HG02678 (cell line): ENCODE results near the gene PTPRD.

Source experiments
- ATAC-seq: cut with Tn5 transposase; IDR thresholded peaks from one replicate; pipeline ENCODE4 v1.9.1; 2021; ENCODE audit warnings: mild to moderate bottlenecking, moderate library complexity; ENCODE audit not compliant: unreplicated experiment

The PTPRD gene

DNA sequence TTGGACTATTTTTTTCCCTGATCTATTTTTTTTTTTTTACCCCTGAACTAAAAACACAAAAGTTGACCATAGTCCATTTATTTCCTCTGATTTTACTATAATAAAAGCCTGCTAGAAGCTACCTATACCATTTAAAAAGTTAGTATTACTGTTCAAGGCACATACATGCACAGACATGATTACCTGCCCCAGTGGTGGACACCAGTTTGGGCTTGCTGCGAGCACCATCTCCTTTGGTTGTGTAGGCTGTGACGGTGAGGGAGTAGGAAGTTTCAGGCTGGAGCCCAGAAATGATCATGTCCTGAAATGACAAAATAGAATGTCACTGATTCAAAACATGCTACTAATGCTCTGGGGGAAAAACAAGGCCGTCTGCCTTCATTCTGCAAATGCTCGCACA, 2120.1 kb downstream of the PTPRD start:
- no peak for ATAC-seq

DNA sequence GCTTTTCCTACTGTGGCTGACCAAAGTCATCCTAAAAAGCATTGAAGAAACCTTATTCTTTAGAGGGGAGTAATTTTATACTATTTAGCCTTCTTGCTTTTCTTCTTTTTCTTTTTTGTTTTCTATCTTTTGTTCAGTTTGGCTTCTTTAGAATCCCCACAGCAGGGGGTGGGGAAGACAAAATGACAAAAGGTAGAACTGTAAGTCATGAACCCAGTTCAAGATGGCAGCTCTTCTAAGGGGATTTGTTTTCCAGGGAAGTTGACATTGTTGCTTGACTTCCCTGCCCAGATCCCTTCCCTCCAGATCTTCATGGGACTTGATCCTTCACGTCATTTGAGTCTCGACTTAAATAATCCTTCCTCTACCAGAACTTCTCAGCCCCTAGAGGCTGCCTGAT, 2120.8 kb downstream of the PTPRD start:
- ATAC-seq, result no peak

DNA sequence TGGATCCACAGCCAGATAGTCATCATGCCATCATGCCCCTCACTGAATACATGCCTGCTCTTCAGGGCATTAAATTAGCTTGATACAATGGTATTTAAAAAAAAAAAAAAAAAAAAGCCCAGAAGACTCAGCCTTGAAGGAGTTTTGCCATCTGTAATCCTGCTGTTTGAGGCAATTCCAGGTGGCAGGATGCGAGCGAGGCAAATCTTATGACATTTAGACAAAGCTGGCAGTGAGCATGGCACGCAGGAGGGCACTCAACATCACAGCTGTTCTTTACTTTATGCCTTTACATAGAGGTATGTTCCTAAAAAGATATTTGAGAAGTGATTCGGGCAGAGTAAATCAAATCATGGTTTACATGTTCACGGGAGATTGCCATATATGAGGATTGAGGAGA, 2121.2 kb downstream of the PTPRD start:
- no peak for ATAC-seq

DNA sequence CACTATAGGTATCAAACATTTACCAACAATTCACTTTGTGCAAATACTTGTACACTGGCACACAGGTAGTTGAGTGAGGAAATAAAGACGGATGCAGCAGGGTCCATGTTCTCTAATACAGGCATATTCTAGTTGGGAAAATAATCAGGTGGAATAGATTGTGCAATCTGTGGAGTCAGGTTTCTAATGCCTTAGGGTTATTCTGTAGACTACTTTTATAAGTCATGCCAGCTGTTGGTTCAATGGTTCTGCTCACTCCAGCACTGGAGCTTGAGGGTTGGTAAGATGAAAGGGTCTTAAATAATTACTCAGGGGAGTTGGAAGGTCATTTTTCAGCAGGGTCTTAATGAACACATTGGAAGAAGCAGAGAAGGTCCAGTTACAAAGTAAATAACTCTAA, 2123.0 kb downstream of the PTPRD start:
- ATAC-seq, result no peak

DNA sequence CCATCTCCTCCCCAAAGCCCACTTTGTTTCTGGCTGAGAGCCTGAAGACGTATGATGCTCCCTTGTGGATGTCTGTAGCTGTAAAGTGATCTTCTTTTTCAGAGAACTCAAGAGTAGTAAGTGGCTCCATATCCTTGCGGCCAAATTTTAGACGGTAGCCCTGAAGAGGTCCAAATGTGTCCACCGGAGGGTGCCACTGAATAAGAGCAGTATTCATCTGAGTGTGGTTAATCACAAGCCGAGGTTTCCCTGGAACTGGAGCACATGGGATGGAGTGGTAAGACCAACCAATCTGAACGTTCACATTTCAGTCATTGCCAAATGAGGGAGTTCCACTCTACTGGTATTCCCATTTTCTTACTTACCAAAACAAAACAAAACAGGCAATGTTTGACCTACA, 2126.7 kb downstream of the PTPRD start:
- ATAC-seq, result no peak

DNA sequence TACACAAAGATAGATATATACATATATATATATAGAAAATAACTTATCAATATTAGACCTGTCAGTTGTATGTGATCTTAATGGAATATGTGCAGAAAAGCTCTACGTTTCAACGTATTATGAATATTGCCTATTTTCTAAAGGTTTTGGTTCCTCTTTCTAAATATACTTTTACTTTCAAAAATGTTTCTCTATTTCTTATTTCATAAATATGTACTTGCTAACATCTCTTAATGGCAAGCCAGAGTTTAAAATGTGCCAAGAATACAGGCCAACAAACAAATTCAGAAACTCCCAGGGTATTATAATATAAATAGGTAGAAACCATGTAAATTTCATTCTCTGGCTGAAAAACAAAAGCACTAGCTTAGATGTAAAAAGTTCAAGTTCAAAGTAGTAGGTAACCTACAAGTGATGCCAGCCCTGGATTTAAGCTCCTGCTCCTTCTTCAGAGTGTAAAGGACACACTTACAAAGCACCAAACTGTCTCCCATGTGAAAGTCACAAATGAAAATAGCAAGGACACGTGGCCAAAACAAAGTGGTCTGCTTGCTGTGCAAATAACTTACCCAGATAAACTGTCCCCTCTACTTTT, 2128.1 kb downstream of the PTPRD start:
- ATAC-seq, result no peak

DNA sequence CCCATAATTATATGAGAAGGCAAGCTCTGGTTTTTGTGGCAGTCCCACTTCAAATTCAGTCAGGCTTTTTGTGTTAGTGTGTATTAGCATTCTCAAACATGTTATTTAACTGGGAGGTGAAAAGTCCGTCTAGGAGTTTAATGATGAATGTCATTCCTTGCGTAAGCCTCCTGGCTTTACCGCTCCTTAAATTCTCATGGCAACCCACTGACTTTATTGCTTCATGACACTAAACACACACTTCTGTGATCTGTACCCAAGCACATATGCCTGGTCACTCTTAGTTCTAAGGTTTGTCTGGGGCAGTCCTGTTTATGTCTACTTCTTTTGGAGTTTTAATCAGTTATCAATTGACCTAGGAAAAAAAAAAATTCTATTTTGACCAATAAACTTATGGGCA, 2135.4 kb downstream of the PTPRD start:
- ATAC-seq, result no peak

DNA sequence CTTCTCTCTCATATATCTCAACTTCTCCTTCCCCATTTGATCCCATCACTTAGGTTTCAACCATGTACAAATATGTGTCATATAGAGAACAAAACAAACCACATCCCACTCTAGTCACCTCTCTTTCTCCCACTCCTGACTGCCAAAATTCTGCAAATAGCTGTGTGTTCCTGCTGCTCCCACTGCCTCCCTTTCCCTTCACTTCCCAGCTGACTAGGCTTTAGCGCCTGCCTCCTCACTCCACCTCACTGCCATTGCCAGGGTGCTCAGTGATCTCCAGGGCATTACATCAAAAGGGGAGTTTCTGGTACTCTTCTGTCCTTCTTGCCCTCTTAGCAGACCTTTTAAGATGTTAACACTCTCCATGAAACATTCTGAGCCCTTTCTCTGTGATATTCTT, 2137.9 kb downstream of the PTPRD start:
- ATAC-seq, result no peak

DNA sequence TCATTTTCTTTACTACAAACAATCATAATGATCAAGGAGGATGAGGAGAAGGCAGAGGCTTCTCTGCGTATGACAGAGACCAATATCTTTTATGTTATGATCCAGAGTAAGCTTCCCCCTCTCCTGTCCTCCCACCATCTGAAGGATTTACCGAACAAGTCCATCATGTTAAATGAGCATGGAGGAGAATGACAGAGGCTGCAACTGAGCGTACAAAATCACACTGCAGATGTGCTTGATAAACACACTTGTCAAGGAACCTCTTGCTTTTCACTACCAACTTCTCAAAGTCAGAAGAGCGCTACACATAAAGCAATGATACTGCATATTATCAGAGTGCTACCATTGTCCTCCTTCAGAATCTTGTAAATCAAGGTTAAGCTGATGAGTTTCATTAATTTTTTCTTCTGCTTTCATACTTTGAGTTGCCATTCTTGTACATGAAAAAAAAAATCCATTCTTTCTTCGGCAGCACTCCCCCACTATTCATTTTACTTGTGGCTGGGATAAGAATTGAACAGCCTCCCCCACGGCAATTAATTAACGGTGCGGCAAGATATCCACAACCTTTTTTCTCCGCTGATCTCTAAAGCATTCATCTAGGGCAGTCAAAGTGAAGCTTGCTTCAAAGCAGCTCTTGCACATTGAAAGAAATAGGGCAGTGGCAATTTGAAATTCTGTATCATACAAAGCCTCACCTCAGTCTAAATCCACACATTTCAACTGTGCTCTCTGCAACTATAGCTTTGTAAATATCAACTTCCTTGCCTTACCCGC, 2139.4 kb downstream of the PTPRD start:
- no peak for ATAC-seq

DNA sequence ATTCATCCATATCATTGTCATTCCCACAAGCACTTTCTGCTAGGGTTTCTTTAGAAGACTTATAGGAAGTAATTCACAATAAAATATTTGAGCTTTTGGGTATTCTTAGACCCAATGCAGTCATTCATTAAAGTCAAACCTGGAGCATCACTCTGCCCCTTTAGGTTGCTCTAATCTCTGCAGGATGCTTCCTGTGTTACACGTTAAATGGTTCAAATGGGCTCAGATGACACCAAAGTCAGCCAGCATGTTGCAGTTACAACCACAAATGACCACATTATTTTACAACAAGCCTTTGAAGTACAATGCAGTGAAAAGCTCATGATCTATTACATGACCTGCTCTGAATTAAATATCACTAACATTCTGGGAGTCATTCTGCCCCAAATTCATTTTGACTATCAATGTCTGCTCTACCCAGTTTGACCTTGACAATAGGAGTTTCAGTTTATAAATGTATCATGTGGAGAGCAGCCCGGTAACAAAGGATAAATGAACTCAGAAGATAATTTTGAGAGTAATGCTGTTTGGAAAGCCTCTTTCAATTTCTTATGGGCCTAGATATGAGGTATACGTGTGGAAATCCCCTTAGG, 2144.7 kb downstream of the PTPRD start:
- ATAC-seq, result no peak

DNA sequence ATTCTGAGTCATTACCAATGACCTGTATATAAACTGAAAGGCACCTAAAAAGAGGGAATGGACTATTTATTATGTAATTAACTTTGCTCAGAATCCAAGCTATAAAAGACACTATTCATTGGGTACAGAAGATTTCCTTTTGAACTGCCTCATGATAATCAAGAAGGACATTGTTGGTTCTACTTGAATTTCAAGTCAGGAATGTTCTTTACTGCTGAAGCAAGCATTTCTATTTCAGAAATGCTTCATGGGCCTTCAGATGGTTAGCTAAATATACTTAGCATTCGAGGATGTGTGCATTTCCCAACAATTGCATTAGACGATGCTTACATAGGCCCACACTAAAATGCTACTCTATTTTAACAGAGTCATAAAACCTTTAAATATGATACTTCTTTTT, 2155.0 kb downstream of the PTPRD start:
- no peak for ATAC-seq

DNA sequence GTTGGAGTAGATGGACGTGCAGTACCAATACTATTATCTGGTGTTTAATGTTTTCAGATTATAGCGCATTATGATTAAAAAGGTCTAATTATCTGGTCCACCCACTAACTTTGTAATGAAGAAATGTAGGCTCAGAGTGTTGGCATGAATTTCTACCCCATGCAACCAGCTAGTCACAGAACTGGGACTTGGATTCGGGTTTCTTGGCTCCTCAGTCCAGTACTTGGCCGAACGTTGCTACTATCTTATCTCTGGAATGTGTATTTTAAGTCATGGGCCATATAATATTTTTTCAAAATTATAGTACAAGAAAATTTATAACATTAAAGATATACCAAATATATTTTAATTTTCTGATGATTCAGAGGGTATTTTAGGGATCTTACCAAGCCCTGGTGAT, 2155.7 kb downstream of the PTPRD start:
- ATAC-seq, result no peak

DNA sequence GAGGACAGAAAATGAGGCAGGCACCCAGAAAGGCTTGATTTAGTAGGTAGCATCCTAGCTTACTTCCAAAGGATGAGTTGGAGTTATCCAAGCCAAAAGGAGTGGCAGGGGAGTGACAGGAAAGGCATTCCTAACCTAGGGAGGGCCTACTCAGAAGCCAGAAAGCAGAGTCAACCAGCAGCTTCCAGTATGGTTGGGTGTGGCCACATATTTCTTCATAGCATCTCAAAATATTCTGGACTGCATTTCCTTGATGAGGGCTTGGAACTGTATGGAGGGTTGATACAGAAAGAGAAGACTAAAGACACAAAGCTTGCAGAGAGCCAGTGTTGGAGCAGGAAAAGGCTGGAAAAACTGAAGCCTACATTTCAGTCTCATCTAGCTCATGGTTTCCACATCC, 2156.5 kb downstream of the PTPRD start:
- ATAC-seq, result no peak

DNA sequence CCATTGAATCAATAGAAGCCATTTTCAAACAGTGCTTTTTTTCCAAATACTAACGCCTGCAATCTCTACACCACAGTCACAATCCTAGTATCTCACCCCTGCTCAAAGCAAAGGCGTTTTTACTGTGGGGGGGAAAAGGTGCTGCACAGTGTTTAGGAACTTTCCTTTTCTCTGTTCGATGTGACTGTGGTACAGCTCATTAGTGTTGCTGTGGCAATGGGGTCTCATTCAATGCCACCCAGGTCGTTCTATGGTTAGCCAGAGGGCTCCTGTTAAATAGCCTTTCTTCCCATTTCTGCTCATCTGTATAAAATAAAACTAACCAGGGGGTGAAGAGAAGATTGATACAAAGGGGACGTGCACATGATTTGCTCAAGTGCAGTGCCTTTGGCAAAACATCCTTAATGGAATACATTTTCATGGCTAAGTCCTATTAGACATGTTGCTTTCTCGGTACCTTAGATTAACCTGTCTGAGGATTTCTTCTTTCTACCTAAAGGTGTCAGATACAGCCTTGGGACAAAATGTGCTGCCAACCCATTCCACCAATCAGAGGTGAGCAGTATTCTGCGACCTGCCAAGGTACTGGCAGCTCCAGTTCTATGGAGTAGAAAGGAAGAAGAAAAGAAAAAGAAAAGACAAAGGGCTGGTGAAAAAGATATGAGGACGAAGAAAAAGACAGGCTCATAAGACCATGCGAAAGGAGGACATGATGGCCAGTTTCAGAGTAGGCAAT, 2161.8 kb downstream of the PTPRD start:
- no peak for ATAC-seq

DNA sequence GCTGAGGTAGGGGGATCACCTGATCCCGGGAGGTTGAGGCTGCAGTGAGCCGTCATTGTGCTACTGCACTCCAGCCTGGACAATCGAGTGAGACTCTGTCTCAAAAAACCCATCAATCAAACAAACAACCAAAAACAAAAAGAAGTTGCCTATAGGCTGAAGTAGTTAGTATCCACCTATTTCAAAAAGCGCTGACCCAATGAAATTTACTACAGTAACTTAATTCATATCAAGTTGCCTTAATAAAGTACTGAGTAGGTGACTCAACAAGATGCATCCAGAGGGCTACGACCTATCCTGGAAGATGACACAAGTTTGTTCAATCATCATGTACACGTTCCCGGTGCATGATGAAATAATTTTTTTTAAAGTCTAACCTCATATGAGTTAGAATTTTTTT, 2164.6 kb downstream of the PTPRD start:
- ATAC-seq, result no peak

DNA sequence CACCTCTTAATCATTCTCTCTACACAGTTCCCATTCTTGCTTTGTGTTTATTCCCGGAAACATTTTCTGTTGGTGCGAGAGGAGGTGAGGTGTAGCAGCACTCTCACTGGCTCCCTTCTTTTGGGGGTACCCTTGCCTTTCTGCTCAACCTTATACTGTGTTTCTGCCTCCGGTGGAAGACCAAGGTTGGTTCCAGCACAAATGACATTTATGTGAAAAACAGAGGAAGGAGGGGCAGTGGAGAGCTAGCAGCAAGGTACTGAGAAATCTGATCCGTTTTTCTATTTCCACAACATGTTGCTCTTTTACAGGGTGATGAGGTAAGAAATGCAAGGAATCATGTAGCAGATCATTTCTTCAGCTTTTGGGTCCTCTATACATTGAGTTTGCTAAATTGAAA, 2165.2 kb downstream of the PTPRD start:
- ATAC-seq, result no peak

DNA sequence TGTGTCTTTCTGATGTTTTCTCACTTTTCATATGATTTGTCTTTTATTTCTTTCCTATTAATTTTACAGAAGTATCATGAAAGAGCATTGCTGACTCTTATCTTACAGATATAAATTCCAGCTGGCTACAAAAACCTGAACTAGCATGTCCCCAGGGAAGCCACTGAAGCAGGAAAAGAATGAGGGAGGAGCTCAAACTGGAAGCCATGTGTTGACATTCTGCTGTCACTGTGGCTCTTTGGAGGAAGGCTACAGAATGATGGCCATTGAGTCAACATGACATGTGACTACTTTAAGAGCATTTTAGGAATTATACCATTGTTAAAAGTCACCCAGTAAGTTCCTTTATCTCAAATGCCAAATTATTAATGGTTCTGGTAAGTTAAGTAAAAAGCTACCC, 2174.9 kb downstream of the PTPRD start:
- ATAC-seq, result no peak

DNA sequence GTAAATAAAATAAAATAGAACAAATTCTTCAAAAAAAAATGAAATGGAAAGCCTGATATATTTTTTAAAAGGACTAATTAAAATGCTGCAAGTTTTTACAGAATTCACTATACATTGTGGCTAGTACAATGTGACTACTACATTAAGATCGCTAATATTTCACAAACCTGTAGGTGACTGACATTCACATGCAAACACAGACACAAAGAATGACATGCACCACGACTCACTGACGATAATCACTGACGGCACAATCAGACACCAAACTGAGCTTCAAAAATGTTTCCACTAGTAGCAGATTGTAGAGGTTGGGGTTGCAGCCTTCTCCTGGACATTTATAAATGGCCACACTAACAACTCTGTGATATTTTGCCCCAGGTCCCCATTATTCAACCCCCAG, 2175.5 kb downstream of the PTPRD start:
- no peak for ATAC-seq

DNA sequence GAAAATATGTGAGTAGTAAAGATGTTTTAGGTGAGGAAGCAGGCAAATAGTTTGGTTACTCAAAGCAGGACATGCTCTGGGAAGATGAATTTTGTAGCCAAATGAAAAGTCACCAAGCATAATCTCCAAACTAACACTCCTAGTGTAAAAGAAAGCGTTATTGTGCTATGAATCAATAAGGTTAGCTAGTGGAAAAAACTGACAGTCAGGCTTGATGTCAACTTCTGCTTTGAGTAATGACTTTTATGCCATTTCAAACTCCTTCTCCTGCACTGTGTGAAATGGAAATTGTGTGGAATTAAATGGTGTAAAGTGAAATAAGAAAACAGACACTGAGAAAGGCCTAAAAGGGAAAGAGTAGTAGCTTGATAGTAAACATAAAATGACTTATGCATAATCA, 2176.0 kb downstream of the PTPRD start:
- no peak for ATAC-seq

DNA sequence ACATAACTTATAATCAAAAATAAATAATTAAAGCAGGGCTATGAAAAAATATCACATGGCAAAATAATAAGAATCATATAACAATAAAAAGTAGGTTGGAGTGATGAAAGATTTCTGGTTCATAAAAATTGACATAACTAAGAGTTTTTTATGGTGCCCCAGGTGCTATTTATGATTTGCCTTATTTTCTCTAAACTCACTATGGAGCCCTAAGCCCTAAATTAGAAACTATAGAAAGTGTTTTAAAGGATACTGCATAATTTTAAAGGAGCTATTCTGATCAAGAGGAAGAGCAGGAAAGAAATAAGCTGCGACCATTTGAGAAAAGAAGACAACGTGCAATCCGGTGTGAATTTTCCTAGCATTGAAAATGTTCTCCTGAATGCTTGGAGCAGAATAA, 2178.2 kb downstream of the PTPRD start:
- no peak for ATAC-seq

DNA sequence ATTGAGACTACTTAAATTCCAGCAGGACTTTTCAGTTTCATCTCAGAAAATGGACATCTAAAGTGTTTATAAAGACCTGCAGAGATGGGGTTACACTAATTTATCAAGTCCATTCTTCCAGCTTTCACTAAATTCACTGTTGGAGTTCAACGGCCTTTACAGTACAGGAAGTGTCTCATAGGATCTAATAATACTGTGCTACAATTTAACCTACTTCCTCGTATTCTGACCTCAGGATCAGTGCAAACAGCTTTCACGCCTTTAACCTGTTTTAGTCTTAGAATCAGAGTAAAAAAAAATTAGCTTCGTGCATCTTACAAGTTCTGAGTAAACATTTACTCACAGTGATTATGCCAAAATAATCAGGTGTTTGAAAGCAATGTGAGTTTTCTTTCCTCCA, 2180.6 kb downstream of the PTPRD start:
- ATAC-seq, result no peak

DNA sequence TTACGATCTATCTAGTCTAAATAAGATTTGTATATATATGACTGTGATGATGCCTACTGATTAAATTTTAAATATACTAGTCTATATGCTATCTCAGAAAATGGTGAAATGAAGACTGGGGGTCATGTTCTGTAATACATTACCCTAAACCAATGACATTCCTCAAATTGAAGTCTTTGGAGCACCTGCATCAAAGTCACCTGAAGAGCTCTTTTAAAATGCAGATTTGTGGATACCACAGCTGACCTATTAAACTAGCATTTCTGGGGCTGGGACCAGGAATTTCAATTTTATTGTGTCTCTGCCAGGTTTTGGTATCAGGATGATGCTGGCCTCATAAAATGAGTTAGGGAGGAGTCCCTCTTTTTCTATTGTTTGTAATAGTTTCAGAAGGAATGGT, 2181.3 kb downstream of the PTPRD start:
- no peak for ATAC-seq
